T1000 (cell line): ENCODE measurements around the gene SHROOM2.
A peak's percentile ranks its signal among the peaks of the same experiment; 100 is the strongest.

Experiments
- DNase-seq: peaks from one replicate; lab custom pipeline; 2025; ENCODE audit warnings: mixed read lengths; lab: John Stamatoyannopoulos, UW

The SHROOM2 gene

GRCh38 chrX:9947131-9947794 lies 161.0 kb downstream of the SHROOM2 start:
- DNase-seq, result no peak

GRCh38 chrX:9948406-9948805 lies 162.2 kb downstream of the SHROOM2 start:
- no peak for DNase-seq

- DNase-seq, result no peak
Observed at GRCh38 chrX:9952300-9952699, 166.1 kb downstream of the SHROOM2 start.

GRCh38 chrX:9953396-9953795 lies 167.2 kb downstream of the SHROOM2 start:
- no peak for DNase-seq

- DNase-seq, result no peak
Observed at GRCh38 chrX:9955506-9955905, 169.3 kb downstream of the SHROOM2 start.

GRCh38 chrX:9957743-9958142 lies 171.5 kb downstream of the SHROOM2 start:
- no peak for DNase-seq

- no peak for DNase-seq
Observed at GRCh38 chrX:9958183-9958582, 172.0 kb downstream of the SHROOM2 start.

- DNase-seq, result no peak
Observed at GRCh38 chrX:9961750-9962149, 175.5 kb downstream of the SHROOM2 start.

- DNase-seq, result no peak
Observed at GRCh38 chrX:9966775-9967408, 180.7 kb downstream of the SHROOM2 start, which contains the start of gene CLDN34. Gene CLDN34, plus strand, starts transcription at chrX:9967358. Its CDS starts 0 bp downstream, at chrX:9967358.

GRCh38 chrX:9977635-9978034 lies 191.4 kb downstream of the SHROOM2 start:
- DNase-seq, result no peak

GRCh38 chrX:9980401-9980800 lies 194.2 kb downstream of the SHROOM2 start:
- no peak for DNase-seq

- DNase-seq, result no peak
Observed at GRCh38 chrX:9980927-9981326, 194.7 kb downstream of the SHROOM2 start.

- no peak for DNase-seq
Observed at GRCh38 chrX:9983441-9983840, 197.2 kb downstream of the SHROOM2 start.

GRCh38 chrX:9983846-9984245 lies 197.6 kb downstream of the SHROOM2 start:
- no peak for DNase-seq

- no peak for DNase-seq
Observed at GRCh38 chrX:9988762-9989161, 202.5 kb downstream of the SHROOM2 start.

GRCh38 chrX:9992061-9992460 lies 205.8 kb downstream of the SHROOM2 start:
- no peak for DNase-seq

GRCh38 chrX:9992724-9993123 lies 206.5 kb downstream of the SHROOM2 start:
- no peak for DNase-seq

GRCh38 chrX:9995855-9996339 lies 209.7 kb downstream of the SHROOM2 start:
- peak; percentile 14 for DNase-seq

- no peak for DNase-seq
Observed at GRCh38 chrX:9997041-9997440, 210.8 kb downstream of the SHROOM2 start.

GRCh38 chrX:9997524-9997923 lies 211.3 kb downstream of the SHROOM2 start:
- no peak for DNase-seq
